Heart left ventricle (tissue), 13 donors: ENCODE measurements around the gene ABHD16A.

ENCODE experiments used
- CTCF ChIP-seq, 12 donors: fragments of 200-600 bp; sonication (generic) in 4 of 12; IDR thresholded peaks; one replicate each; pipeline versions ENCODE4 v1.5.0 to v1.8.0; 2018 to 2022; ENCODE audit warnings: antibody characterized with exemption in 12 of 12, mild to moderate bottlenecking in 5 of 12
- POLR2A ChIP-seq, 2 donors: fragments of 450-650 bp; IDR thresholded peaks; one replicate each; pipeline ENCODE4 v1.6.1; 2017; ENCODE audit warnings: antibody characterized with exemption in 2 of 2, mild to moderate bottlenecking in 2 of 2, moderate library complexity in 2 of 2
- donor health status: ischemic (EF 13 %, LVEDD 7.1; RV severe dilation, severe dysfunction).
- donor health status: DM: no; HTN: yes; CAD: no.
- donor health status: DM: no; HTN: no; CAD: no.
- donor health status: ischemic (EF 25% LVEDD 6.9; RV normal size, moderate dysfunction).
- donor health status: ischemic (EF 25% LVEDD 5.7; RV mildly dilated, moderate dysfunction).
- donor health status: ischemic (EF 35%, LVEDD 5.7; RV mildly dilated, moderate dysfunction).
- donor health status: nonischemic (EF 11% LVEDD 7.7; RV severe dilation, severe dysfunction).
- donor health status: DM: yes; HTN: yes; CAD: no.
- donor health status: PGD.
- donor health status: ischemic (EF 29% LVEDD 5.4; RV normal size, mild dysfunction).
- donor health status: nonischemic (EF 23%, LVEDD 6.1; RV moderate dilation, normal function).

- TF ChIP-seq POLR2A (IDR thresholded peaks at IDR 0.05) = no peak
- TF ChIP-seq CTCF (IDR thresholded peaks at IDR 0.05) = no peak
Observed at GRCh38 chr6:31687860-31688693, 15.0 kb downstream of the ABHD16A start.
